HG03039 (cell line): ENCODE data around the gene ZC3H13.

ENCODE experiments used
- ATAC-seq: cut with Tn5 transposase; IDR thresholded peaks from one replicate; pipeline ENCODE4 v1.9.1; 2021; ENCODE audit warnings: mild to moderate bottlenecking, moderate library complexity; ENCODE audit not compliant: unreplicated experiment

ZC3H13 gene, protein sequence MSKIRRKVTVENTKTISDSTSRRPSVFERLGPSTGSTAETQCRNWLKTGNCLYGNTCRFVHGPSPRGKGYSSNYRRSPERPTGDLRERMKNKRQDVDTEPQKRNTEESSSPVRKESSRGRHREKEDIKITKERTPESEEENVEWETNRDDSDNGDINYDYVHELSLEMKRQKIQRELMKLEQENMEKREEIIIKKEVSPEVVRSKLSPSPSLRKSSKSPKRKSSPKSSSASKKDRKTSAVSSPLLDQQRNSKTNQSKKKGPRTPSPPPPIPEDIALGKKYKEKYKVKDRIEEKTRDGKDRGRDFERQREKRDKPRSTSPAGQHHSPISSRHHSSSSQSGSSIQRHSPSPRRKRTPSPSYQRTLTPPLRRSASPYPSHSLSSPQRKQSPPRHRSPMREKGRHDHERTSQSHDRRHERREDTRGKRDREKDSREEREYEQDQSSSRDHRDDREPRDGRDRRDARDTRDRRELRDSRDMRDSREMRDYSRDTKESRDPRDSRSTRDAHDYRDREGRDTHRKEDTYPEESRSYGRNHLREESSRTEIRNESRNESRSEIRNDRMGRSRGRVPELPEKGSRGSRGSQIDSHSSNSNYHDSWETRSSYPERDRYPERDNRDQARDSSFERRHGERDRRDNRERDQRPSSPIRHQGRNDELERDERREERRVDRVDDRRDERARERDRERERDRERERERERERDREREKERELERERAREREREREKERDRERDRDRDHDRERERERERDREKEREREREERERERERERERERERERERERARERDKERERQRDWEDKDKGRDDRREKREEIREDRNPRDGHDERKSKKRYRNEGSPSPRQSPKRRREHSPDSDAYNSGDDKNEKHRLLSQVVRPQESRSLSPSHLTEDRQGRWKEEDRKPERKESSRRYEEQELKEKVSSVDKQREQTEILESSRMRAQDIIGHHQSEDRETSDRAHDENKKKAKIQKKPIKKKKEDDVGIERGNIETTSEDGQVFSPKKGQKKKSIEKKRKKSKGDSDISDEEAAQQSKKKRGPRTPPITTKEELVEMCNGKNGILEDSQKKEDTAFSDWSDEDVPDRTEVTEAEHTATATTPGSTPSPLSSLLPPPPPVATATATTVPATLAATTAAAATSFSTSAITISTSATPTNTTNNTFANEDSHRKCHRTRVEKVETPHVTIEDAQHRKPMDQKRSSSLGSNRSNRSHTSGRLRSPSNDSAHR (N-terminal part only)

DNA sequence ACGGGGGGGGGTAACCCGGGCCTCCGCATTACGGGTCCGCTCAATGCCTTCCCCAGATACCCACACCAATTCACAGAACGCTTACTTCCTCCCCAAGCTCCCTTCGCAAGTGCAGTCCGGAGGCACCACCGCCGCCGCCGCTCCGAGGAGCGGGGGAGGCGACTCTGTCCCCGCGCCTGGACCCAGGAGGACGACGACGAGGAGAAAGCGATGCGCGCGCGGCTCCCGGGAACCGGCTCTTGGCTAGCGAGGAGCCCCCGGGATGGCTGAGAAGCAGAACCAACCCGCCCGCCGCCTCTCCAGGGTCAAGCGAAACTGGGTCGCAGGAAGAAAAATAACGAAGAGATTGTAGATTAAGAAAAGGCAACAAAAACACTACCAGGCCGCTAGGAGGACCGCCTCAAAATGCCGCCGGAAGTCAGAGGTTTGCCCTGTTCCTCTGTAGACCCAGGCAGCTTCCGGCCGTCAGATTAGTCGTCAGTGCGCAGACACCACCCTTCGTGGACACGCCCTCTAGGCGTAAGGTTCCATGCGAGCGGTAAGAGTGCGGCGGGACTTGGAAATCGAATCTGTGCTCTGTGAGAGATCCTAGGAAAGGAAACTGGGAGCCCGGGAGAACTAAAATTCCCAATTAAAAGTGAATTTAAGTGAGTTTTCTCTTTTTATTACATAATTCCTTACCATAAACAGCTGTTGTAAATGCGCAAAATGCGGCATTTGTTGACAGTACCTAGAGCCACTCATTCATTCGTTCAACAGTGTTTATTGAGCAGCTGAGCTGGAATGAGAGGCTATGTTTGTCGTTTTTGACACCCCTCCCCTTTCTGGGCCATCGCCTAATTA lies at the start of gene ZC3H13:
TSS of gene ZC3H13 (minus strand) at position 428 of the 843 bp plus-strand sequence. CDS start 7,239 bp downstream, outside the sequence.
- ATAC-seq: peak; percentile 99

DNA sequence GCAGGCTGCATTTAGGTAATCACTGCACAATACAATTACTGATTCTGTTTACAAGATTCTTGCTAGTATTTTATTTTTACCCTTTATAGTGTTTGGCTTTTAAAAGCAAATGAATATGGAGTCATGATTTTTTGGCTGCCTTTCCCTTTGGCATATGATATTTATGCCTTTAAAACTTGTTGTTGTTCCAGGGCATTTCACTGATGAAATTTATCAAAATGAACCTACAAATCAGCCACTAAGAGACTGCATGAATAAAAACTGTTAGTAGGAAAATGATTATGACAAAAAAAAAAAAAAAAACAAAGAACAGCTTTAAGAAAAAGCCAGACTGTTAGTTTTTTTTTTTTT lies 49.7 kb upstream of the ZC3H13 start:
- no peak for ATAC-seq

DNA sequence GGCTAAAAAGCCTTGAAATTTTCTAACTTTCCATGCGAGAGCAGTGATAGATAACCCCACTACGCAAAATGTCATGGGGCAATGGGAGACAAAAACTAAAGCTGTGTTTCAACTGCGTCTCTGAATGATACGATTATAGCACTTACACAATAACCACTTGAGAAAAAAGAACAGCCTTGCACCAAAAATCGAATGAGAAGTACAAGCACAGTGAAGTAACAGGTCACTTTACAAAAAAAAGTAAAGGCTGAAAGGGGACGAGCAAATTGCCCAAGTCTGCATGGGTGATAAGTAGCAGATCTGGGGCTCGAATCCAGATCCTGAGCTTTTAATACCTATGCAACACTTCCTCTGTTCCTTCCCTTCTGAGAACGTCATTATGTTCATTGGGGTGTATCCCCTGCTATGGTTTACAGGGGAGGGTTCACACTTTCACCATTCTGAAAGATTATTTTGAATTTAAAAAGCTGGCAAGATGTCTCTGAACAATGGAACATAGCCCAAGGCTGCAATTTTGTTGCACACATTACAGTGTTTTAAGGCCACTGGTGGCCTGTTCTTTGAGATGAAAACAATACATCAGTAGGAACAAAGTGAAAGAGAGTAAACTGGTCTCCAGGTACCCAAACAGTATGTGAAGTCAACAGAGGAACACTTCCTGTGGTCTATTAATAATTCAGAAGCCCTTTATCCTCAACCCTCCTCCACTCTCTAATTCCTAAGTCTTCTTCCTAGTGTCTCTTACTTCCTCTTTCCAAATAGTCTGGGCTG lies 49.1 kb upstream of the ZC3H13 start:
- no peak for ATAC-seq

DNA sequence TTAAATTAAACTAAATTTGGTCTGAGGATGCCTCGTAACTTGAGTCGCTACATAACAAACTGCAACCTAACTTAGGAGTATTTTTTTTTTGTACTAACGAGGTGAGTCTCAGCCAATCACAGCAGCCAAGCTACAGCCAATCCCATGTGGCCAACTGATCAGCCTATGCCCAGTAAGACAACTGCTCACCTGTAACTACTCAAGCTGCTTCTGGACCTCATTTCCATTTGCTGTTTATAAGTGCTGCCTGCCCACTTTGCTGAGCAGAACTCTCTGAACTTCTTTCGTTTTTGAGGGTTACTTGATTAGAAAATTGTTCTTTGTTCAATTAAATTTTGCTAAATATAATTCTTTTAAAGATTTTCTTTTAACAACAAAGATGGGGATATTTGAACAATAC lies 48.5 kb upstream of the ZC3H13 start:
- ATAC-seq: no peak

DNA sequence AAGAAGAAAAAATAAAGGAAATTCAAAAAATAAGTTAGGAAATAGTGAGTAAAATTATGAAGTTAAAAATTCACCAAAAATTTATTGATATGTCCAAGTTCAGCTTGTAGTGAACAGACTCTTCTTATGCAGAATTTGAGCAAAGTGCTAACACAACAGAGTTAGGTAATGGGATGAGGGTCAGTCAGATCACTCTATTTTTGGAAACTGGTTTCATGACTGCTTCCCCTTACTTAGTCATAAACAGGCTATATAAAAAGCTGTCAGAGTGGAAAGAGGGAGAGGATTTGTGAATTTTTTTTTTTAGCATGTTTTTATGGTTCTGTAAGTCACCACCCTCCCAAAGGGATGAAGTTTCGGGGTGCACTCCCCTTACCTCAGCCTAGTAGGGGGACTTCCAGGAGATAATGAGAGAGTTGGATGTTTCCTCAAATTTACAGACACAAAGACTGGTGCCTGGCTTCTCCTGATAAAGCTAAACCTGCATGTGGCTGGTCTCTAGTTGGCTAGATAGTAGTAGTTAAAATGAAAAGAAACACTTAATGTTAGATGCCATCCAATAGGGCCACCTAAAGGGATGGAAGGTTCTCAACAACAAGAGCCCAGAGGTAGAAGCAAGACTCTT lies 47.8 kb upstream of the ZC3H13 start:
- no peak for ATAC-seq

DNA sequence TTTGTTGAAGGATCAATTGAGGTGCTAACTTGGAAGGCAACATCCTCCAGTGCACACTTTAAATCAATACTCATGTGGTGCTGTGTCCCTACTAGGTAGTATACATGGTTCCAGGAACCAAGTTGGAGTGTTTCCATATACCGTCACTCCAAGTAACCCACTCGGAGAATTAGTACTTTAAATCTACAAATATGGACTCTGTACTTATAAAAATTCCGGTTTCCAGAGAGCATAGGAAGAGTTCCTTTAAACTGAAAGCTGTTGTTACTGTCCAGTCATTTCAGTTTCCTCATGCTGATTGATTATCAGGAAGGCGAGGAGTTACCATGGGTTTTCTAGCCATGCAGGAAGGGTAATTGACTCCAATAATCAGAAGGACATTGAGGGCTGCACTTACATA lies 45.1 kb upstream of the ZC3H13 start:
- ATAC-seq: no peak

DNA sequence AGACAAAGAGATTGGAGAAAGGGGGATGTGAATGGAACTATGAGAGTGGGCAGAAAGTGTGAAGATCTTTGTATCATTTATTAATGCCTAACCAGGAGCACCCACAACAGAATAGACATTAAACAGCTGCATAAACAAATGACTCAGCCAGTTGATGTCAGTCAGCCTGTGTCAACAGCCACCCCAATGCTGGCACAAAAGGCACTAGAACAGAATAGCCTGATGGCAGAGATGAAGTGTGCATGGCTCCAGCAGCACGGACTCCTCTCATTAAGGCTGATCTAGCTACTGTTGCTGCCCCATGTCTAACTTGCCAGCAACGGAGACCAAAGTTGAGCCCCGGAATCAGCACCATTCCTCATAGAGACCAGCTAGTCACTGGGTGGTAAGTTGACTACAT lies 44.5 kb upstream of the ZC3H13 start:
- ATAC-seq: no peak

DNA sequence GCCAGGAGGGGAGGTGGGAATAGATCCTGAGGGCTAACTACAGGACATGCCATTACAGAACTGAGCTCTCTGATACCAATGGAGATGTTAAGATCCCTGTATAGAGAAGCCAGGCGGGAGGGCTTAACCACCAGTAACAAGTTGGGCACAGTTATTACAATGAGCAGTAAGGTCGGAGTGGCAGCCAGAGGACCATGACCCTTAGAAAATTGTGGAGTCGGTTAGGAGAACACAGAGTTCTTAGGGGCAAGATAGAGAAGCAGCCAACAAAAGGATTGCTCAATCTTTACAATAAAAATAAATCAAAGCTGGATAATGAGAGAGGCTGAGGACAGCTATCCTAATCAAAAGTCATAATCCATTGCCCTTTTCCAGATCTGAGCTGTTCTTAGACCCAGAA lies 41.9 kb upstream of the ZC3H13 start:
- ATAC-seq: no peak

DNA sequence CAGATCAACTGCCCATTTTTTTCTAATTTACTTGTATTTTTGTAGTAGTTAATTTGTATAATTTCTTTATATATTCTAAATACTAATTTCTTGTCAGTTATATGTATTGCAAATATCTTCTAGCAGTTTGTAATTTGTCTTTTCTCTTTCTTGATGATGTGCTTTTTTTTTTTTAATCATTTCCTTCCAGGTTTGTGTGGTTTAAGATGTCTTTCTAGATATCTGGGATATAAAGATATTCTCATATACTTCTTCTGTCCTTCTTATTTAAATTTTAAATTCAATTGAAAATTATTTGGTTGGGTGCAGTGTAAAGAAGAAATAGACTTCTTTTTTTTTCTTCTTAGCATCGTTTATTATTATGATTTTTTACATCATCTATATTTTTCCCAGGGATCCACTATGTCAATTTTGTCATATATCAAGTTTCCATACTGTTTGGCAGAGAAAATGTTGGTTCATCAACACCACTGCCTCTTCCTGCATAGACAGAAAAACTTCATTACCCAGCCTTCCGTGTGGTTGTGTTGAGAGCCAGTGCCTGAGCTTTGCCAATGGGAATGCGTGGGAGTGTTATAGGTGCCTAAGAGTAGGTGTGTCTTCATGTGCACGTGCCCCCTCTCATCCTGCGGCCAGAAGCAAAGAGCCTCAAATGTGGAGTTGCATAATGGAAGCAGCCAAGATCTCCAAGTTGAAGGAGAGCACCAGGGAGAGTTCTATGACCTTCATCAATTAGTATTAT lies 36.4 kb upstream of the ZC3H13 start:
- no peak for ATAC-seq

DNA sequence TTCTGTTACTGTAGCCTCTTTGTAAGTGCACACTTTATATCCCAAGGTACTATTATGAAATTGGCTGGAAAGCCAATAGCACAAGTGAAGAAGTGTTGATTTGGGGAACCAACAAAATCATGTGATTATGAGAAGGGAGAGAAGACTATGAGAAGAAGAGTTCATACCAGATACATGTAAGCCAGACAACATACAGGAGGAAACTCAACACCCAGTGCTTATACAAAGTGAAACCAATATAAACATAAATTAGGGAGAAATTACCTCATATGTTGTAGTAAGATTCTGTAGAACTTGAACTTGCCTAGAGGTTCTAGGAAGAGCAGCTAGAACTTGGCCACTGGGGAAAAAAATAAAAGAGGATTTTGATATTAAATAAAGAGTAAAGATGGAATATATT lies 34.9 kb upstream of the ZC3H13 start:
- ATAC-seq: no peak

DNA sequence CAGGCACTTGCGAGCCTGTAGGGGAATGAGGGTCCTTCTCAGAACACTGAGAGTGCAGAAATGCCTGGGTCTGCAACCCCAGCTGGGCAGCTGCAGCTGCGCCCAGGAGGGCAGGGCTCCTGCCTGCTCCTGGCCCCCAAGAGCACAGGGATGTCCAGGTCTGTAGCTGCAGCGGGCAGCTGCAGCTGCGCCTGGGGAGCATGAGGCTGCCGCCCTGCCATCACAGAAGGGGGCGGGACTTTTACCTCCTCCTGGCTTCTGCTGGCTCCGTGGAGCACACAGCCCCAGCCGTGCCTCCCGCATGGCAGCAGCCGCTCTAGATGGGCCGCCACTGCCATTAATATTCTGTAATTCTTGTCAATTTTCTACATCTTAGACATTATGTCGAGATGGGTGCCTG lies 34.4 kb upstream of the ZC3H13 start:
- ATAC-seq: no peak

DNA sequence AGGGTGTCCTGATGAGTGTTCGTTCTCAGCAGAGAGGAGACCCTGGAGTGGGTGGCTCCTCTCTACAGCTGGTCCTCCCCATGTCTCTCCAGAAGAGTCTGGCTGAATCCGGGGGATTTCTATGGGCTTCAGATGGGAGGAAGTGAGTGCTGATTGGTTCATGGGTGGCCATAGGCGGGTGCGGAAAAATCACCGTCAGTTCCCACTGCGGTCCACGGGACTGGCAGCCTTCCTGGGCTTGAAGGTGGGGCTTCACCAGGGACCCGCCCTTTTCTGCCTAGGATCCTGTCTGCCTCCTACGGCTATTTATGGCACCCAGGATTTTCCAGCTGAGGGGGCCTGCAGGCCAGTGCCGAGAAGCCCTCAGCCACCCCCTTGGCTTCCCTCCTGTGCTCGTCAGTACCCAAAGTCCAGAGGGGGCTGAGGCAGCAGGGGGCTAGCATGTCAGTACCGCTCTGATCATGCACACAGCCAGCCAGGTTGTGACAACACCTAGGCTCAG lies 33.9 kb upstream of the ZC3H13 start:
- ATAC-seq: no peak

DNA sequence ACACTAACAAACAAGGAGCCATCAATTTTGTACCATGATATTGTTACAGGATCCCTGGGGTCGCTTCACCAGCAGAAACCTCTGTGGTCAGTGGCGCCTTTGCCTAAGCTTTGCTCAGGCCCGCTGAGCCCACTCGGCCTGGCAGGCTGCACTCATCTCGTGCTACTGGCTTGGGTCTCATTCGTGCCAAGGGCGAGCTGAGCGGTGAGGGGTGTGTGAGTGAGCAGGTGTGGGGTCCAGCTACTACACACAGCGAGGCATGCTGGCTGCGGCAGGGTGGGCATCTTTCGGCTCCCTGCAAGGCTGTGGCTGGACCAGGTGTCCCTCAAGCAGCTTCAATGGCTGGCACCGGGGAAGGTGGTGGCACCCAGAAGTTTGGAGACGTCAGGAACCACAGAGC lies 33.2 kb upstream of the ZC3H13 start:
- no peak for ATAC-seq

DNA sequence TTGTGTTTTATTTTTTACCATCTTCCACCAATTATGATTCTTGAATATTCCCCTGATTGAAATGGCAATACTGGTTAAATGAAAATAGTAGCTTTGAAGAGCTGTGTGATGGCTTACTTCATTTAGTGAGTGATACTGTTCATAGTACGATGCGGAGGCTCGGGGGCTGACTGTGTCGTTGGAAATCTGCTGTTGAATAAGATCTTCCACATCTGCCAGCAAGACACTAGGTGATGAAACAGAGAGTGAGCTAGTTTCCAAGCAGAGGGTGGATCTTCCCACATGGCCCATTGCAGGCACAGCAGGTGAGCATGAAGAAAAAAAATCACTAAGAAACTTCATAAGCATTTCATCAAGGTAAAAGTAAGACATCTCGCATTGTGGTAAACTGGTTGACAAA lies 29.8 kb upstream of the ZC3H13 start:
- no peak for ATAC-seq

DNA sequence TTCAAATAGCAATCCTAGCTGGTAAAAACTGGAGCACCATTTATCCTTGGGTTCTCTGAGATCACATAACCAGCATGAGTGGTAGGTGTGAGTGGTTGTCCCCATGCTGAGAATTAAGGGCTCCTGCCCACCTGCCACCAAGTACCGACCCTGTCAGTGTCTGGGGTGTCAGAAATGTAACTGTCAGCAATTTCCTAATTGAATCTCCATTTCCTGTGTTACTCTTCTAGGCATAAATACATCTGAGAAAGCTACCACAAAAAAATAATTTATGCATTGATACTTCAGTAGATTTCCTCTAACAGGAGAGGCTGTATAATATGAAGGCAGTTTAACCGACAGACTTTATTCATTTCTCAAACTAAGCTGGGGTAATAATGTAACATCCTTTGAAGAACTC lies 27.2 kb upstream of the ZC3H13 start:
- no peak for ATAC-seq

DNA sequence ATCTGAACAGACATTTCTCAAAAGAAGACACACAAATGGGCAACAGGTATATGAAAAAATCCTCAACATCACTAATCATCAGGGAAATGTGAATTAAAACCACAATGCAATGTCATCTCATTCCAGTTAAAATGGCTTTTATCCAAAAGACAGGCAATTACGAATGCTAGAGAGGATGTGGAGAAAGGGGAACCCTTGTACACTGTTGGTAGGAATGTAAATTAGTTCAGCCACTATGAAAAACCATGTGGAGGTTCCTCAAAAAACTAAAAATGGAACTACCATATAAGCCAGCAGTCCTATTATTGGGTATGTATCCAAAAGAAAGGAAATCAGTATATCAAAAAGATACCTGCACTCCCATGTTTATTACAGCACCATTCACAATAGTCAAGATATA lies 24.7 kb upstream of the ZC3H13 start:
- ATAC-seq: no peak

DNA sequence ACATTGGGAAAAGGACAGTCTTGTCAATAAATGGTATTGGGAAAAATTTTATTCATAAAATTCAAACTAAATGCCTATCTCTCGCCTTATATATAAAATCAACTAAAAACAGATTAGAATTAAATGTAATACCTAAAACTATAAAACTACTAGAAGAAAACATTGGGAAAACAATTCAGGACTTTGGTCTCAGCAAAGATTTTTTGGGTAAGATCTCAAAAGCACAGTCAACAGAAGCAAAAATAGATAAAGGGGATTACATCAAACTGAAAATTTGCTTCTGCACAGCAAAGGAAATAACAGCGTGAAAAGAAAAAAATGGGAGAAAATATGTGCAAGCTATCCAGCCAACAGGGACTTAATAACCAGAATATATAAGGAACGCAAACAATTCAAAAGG lies 24.3 kb upstream of the ZC3H13 start:
- no peak for ATAC-seq

DNA sequence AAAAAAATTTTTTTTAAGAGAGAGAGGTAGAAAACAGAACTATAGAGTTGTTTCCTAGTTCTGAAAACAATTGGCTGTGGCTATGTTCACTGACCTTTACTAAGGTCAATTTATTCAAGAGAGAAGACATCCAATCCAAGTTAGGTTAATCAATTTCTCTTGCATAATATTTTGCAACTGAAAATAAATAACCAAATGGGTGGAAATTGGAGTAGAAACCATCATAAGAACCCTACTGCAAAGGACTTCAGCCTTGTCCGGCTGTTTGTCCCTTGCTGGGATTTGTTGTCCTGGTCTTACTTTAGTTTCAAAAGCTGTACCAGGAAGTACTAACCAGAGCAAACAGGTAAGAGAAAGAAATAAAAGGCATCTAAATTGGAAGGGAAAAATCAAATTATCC lies 23.3 kb upstream of the ZC3H13 start:
- no peak for ATAC-seq
